ENCODE data around the gene CDR2.

DNA sequence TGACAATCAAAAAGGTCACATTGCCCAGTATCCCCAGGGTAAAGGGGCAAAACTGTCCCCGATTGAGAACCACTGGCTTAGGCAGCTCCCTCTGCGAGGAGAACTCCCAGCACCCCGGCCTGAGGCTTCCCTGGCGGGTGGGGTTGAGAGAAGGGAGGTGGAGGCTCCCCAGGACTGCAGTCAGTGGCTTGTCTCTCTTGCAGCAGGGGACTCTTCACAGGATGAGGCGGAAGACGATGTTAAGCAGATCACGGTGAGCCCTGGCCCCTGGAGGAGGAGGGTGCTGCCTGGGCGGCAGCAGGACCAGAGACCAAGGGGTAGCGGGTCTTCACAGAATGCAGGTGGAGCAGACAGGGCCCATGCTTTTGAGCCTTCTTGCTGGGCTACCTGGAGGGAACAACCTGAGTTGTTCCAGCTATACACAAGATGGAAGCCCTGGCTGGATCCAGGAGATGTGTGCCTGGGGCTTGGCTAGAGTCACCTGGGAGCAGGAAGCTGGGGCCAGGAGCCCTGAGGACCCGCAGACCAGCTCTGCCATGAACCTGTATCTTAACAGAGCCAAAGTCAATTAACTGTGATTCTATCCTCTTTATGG is 60.4 kb downstream of the CDR2 start:
- TF ChIP-seq CTCF (IDR thresholded peaks at IDR 0.05; ENCODE audit: poor library complexity) (no peak), EZH2 (IDR thresholded peaks at IDR 0.05; ENCODE audit: borderline replicate concordance) (no peak), EZH2phosphoT487 (IDR thresholded peaks at IDR 0.05; ENCODE audit: low read depth, severe bottlenecking, unreplicated experiment) (no peak)
